Endothelial cell of umbilical vein (primary cell): ENCODE results near the gene ZNF652. TPM values are rescaled to one million over a fixed set of nuclear protein-coding genes. Genes with fewer than 3 reads are reported as not detected.

Source experiments
- BruUV-seq: library from RNA; stranded (reverse); fragments of 400-500 nt; replicated peaks from 2 replicates; lab custom pipeline; 2021; lab: Mats Ljungman, UMichigan
- CTCF ChIA-PET: fragments of 300-600, 350-600 bp; sonication (Branson Sonifier 250); formaldehyde crosslinking; loops from one replicate; lab custom pipeline; 2021; ENCODE audit warnings: antibody characterized with exemption, inconsistent platforms; lab: Charles Lee
- POLR2A ChIA-PET: fragments of 300-600, 350-600 bp; sonication (Branson Sonifier 250); formaldehyde crosslinking; loops from one replicate; lab custom pipeline; 2021; ENCODE audit warnings: antibody characterized with exemption, inconsistent platforms; lab: Charles Lee
- DNase-seq: peaks from one replicate; pipeline ENCODE4 v3.0.0-alpha.2; 2011; ENCODE audit warnings: low read depth, low spot score
- FAIRE-seq: peaks from 2 replicates; lab custom pipeline; 2011; peaks lifted over from hg19 to GRCh38; lab: Jason Lieb, UNC
- H2AFZ ChIP-seq: 2 replicates; pipeline ENCODE4 v1.6.0; 2012; ENCODE audit warnings: low read depth, low read length, control low read depth, inconsistent platforms
- H3K27ac ChIP-seq: 2 replicates; pipeline ENCODE4 v1.5.1; 2011; ENCODE audit warnings: low read depth, mild to moderate bottlenecking, control low read depth, low read length, moderate library complexity; ENCODE audit not compliant: insufficient read depth
- H3K27me3 ChIP-seq, 2 experiments: 2 replicates each; pipeline versions ENCODE4 v1.6.0 to v1.6.1; 2011; ENCODE audit warnings: low read length in 2 of 2, mixed read lengths in 1 of 2; ENCODE audit not compliant: control insufficient read depth in 2 of 2, insufficient read depth in 2 of 2
- H3K36me3 ChIP-seq, 2 experiments: 2 replicates in 1 of 2; 3 replicates in 1 of 2; pipeline ENCODE4 v1.5.1; 2011; ENCODE audit warnings: low read length in 2 of 2, mild to moderate bottlenecking in 1 of 2, moderate library complexity in 1 of 2; ENCODE audit not compliant: control insufficient read depth in 2 of 2, insufficient read depth in 2 of 2; ENCODE audit errors: extremely low read depth in 1 of 2
- H3K4me1 ChIP-seq: 3 replicates; pipeline ENCODE4 v1.5.1; 2011; ENCODE audit warnings: mild to moderate bottlenecking, low read length; ENCODE audit not compliant: control insufficient read depth, insufficient read depth; ENCODE audit errors: extremely low read depth
- H3K4me2 ChIP-seq: 2 replicates; pipeline ENCODE4 v1.6.1; 2011; ENCODE audit warnings: low read length, control low read depth, mixed read lengths; ENCODE audit not compliant: insufficient read depth
- H3K4me3 ChIP-seq, 3 experiments: fragments of 200-600 bp in 1 of 3; sonication (generic), shearing (Covaris generic) in 1 of 3; replicated peaks in 1 of 3; 2 replicates each; pipeline ENCODE4 v1.5.1; 2011 to 2016; ENCODE audit warnings: control low read depth in 3 of 3, low read length in 3 of 3, mild to moderate bottlenecking in 2 of 3, inconsistent platforms in 1 of 3, low read depth in 1 of 3, moderate library complexity in 1 of 3; ENCODE audit not compliant: insufficient read depth in 1 of 3
- H3K79me2 ChIP-seq: 2 replicates; pipeline ENCODE4 v1.6.0; 2012; ENCODE audit warnings: low read length, inconsistent platforms; ENCODE audit not compliant: control insufficient read depth, insufficient read depth
- H3K9ac ChIP-seq: replicated peaks from 2 replicates; pipeline ENCODE3; 2011; ENCODE audit warnings: low read length, control low read depth; ENCODE audit not compliant: insufficient read depth; ENCODE audit errors: extremely low read depth
- H3K9me1 ChIP-seq: replicated peaks from 3 replicates; pipeline ENCODE4 v1.6.0; 2011; ENCODE audit warnings: mild to moderate bottlenecking, low read length; ENCODE audit not compliant: control insufficient read depth, insufficient read depth; ENCODE audit errors: extremely low read depth
- H3K9me3 ChIP-seq: replicated peaks from 2 replicates; pipeline ENCODE4 v1.5.1; 2012; ENCODE audit warnings: low read length, inconsistent platforms; ENCODE audit not compliant: control insufficient read depth, insufficient read depth
- H4K20me1 ChIP-seq: replicated peaks from 2 replicates; pipeline ENCODE3; 2011; ENCODE audit warnings: mild to moderate bottlenecking, low read length; ENCODE audit not compliant: control insufficient read depth, insufficient read depth; ENCODE audit errors: extremely low read depth
- CTCF ChIP-seq, 2 donors: IDR thresholded peaks; 1 replicate in 1 of 2; 2 replicates in 1 of 2; pipeline ENCODE4 v1.5.1; 2011; ENCODE audit warnings: low read length in 2 of 2, mild to moderate bottlenecking in 2 of 2, moderate library complexity in 2 of 2, control low read depth in 1 of 2, inconsistent platforms in 1 of 2, low read depth in 1 of 2; ENCODE audit not compliant: insufficient read depth in 1 of 2; ENCODE audit errors: extremely low read depth in 1 of 2
- EZH2 ChIP-seq: IDR thresholded peaks from 2 replicates; pipeline ENCODE4 v1.6.1; 2012; ENCODE audit warnings: borderline replicate concordance, low read depth, mild to moderate bottlenecking, moderate library complexity, low read length, inconsistent platforms; ENCODE audit not compliant: severe bottlenecking
- FOS ChIP-seq: IDR thresholded peaks from 2 replicates; pipeline ENCODE4 v1.6.1; 2011; ENCODE audit warnings: mild to moderate bottlenecking, low read length, moderate library complexity, borderline replicate concordance; ENCODE audit not compliant: insufficient read depth
- GATA2 ChIP-seq: IDR thresholded peaks from 2 replicates; pipeline ENCODE4 v1.7.0; 2011; ENCODE audit warnings: low read depth, mild to moderate bottlenecking, moderate library complexity, mixed read lengths, low read length; ENCODE audit not compliant: insufficient read length, insufficient read depth
- JUN ChIP-seq: IDR thresholded peaks from 2 replicates; pipeline ENCODE4 v1.6.1; 2011; ENCODE audit warnings: borderline replicate concordance, low read depth; ENCODE audit not compliant: insufficient read length, insufficient read depth
- MYC ChIP-seq: IDR thresholded peaks from one replicate; pipeline ENCODE4 v1.6.1; 2011; ENCODE audit warnings: mild to moderate bottlenecking, low read depth, low read length
- POLR2A ChIP-seq: IDR thresholded peaks from 2 replicates; pipeline ENCODE4 v1.6.1; 2012; ENCODE audit warnings: low read depth, mild to moderate bottlenecking, control low read depth, low read length
- POLR2AphosphoS5 ChIP-seq: IDR thresholded peaks from 2 replicates; pipeline ENCODE4 v1.6.1; 2012; ENCODE audit warnings: low read depth, mild to moderate bottlenecking, control low read depth, low read length, moderate library complexity; ENCODE audit not compliant: insufficient read depth
- dilution Hi-C: fragments of 300-500 bp; cut with MboI; formaldehyde crosslinking; loops from one replicate; pipeline ENCODE4 v1.15.0; 2019; ENCODE audit warnings: low sequenced_read_pairs; ENCODE audit not compliant: extremely low pct_ligation_motif_present
- intact Hi-C: fragments of 100-400 bp; cut with micrococcal nuclease; formaldehyde crosslinking; loops from one replicate; pipeline ENCODE4 v1.10.0; 2022
- polyA plus RNA-seq, 4 experiments: library from polyadenylated mRNA; depleted of rRNA in 3 of 4; stranded (reverse) in 3 of 4; unstranded in 1 of 4; fragments of >200 nt; gene quantifications; 2 replicates each; pipeline versions ENCODE4 v1.2.1 to v1.2.3, GENCODE V29; 2011 to 2012; ENCODE audit warnings: missing spikeins in 1 of 4
- total RNA-seq: library from RNA; stranded (reverse); gene quantifications from 2 replicates; pipeline ENCODE4 v1.2.3, GENCODE V29; 2021
- TF ChIP-seq, protein P1 (sequence below): IDR thresholded peaks from 2 replicates; pipeline ENCODE4 v1.6.1; 2011; ENCODE audit not compliant: insufficient read depth, insufficient read length

Gene ZNF652
- total and polyA plus RNA-seq, 2 donors (not counting 3 experiments of a cell fraction or from before 2014, with no cell fraction given) = 6.1 to 18.6 TPM

- no peak overlapping the region for H3K4me3 ChIP-seq
- no TSS peak for BruUV-seq
- H4K20me1 ChIP-seq = no peaks in the 10 kb centered on the region
- DNase-seq (no peak), FAIRE-seq (no peak)
- no peaks in the 10 kb centered on the region for H3K79me2 ChIP-seq
- H3K9me1 ChIP-seq = no peaks in the 10 kb centered on the region
- H3K27ac ChIP-seq = no peak overlapping the region
- CTCF ChIA-PET = no interaction called here
- POLR2A ChIA-PET = no interaction called here
- no peaks in the 10 kb centered on the region for H3K9me3 ChIP-seq
- H2AFZ ChIP-seq = no peak overlapping the region
- no peaks in the 10 kb centered on the region for H3K36me3 ChIP-seq
- no peaks in the 10 kb centered on the region for H3K4me1 ChIP-seq
- intact Hi-C loops = no loop called here
- TF ChIP-seq, protein P1, sequence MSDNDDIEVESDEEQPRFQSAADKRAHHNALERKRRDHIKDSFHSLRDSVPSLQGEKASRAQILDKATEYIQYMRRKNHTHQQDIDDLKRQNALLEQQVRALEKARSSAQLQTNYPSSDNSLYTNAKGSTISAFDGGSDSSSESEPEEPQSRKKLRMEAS = no peak
- TF ChIP-seq CTCF (IDR thresholded peaks at IDR 0.05; ENCODE audit: extremely low read depth in 1 of 2, insufficient read depth in 1 of 2, low read depth in 1 of 2, low read length in 2 of 2) = no peak
- TF ChIP-seq EZH2 = no peak
- no peak overlapping the region for H3K4me2 ChIP-seq
- peaks cover 0 to 5% of the 10 kb centered on the region in 2 experiments for H3K27me3 ChIP-seq
- H3K9ac ChIP-seq = no peak overlapping the region
- dilution Hi-C loops = no loop called here
Measured at GRCh38 chr17:49378311-49378710, 16.3 kb upstream of the ZNF652 start.

DNA sequence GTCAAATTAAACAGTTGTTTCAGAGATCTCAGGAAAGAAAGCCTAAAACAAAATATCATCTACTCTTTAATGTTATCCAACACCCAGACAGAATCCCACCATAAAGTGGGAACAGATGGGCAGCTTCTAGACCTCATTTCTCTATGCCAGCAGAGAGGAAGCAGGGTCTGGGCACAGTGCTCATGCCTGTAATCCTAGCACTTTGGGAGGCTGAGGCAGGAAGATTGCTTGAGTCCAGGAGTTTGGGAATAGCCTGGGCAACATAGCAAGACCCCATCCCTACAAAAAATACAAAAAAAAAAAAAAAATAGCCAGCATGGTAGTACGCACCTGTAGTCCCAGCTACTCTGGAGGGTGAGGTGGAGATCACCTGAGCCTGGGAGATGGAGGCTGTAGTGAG lies 13.5 kb upstream of the ZNF652 start:
- BruUV-seq = no TSS peak
- no peak overlapping the region for H3K4me3 ChIP-seq
- no peak for DNase-seq
- H3K4me1 ChIP-seq = no peaks in the 10 kb centered on the region
- H3K36me3 ChIP-seq = no peaks in the 10 kb centered on the region
- no peak overlapping the region for H3K27ac ChIP-seq
- no peaks in the 10 kb centered on the region for H4K20me1 ChIP-seq
- ChIA-PET CTCF (interaction anchor here (0.9 to 2.2 kb wide), 2 partner anchors 9 to 181 kb away, joined by 4 to 6 read pairs; no protein-coding TSS in a partner anchor), POLR2A (no interaction called here)
- H3K9me1 ChIP-seq = no peaks in the 10 kb centered on the region
- H3K9me3 ChIP-seq = no peaks in the 10 kb centered on the region
- no peak overlapping the region for H2AFZ ChIP-seq
- no peak overlapping the region for H3K4me2 ChIP-seq
- no peaks in the 10 kb centered on the region for H3K27me3 ChIP-seq
- H3K9ac ChIP-seq = no peak overlapping the region
- dilution Hi-C loops (no loop called here), intact Hi-C loops (no loop called here)
- H3K79me2 ChIP-seq = no peaks in the 10 kb centered on the region
- TF ChIP-seq MYC (no peak), JUN (no peak), EZH2 (no peak), GATA2 (no peak), CTCF (IDR thresholded peaks at IDR 0.05; ENCODE audit: extremely low read depth in 1 of 2, insufficient read depth in 1 of 2, low read depth in 1 of 2, low read length in 2 of 2) (no peak), POLR2AphosphoS5 (no peak), POLR2A (no peak), FOS (no peak)
- no peak for FAIRE-seq
